ENCODE results near the gene VKORC1.
"Not testable (repeated sequence)": the region's sequence is repeated elsewhere in the genome, so short reads cannot be mapped to it uniquely, and the experiment has no call there.

Gene VKORC1

GRCh38 chr16:31106509-31107464, 12.2 kb upstream of the VKORC1 start:
- no peak for DNase-seq

- DNase-seq: peak; percentile 83
Observed at GRCh38 chr16:31105677-31106213, 11.1 kb upstream of the VKORC1 start.

GRCh38 chr16:31100876-31101641, 6.5 kb upstream of the VKORC1 start:
- not testable (repeated sequence) for DNase-seq

GRCh38 chr16:31099860-31100638, 5.5 kb upstream of the VKORC1 start:
- DNase-seq: no peak

GRCh38 chr16:31094088-31094423, 541 bp downstream of the VKORC1 start:
- DNase-seq: no peak

GRCh38 chr16:31093132-31093703, 1.4 kb downstream of the VKORC1 start:
- DNase-seq: no peak

GRCh38 chr16:31092330-31092729, 2.3 kb downstream of the VKORC1 start:
- DNase-seq: no peak

- no peak for DNase-seq
Observed at GRCh38 chr16:31090540-31090939, 4.1 kb downstream of the VKORC1 start.

- no peak for DNase-seq
Observed at GRCh38 chr16:31089199-31089598, 5.4 kb downstream of the VKORC1 start.

- no peak for DNase-seq
Observed at GRCh38 chr16:31088459-31089183, 6.0 kb downstream of the VKORC1 start, which contains the start of gene PRSS53. PRSS53 (minus strand) TSS chr16:31088943; CDS start chr16:31088809, 134 bp downstream.

- no peak for DNase-seq
Observed at GRCh38 chr16:31087971-31088370, 6.6 kb downstream of the VKORC1 start.

- no peak for DNase-seq
Observed at GRCh38 chr16:31087481-31087880, 7.1 kb downstream of the VKORC1 start.

- DNase-seq: no peak
Observed at GRCh38 chr16:31086629-31086906, 8.0 kb downstream of the VKORC1 start.

- DNase-seq: no peak
Observed at GRCh38 chr16:31085873-31086628, 8.5 kb downstream of the VKORC1 start.

GRCh38 chr16:31085411-31085810, 9.2 kb downstream of the VKORC1 start:
- no peak for DNase-seq

GRCh38 chr16:31084584-31085302, 9.9 kb downstream of the VKORC1 start:
- no peak for DNase-seq

- no peak for DNase-seq
Observed at GRCh38 chr16:31083981-31084380, 10.6 kb downstream of the VKORC1 start.

- no peak for DNase-seq
Observed at GRCh38 chr16:31083556-31083955, 11.0 kb downstream of the VKORC1 start.

- no peak for DNase-seq
Observed at GRCh38 chr16:31083081-31083480, 11.5 kb downstream of the VKORC1 start.

- no peak for DNase-seq
Observed at GRCh38 chr16:31082368-31083045, 12.1 kb downstream of the VKORC1 start.
